HG03135 (cell line): ENCODE data around the gene TAS1R3.

Source experiments
- ATAC-seq: cut with Tn5 transposase; IDR thresholded peaks from one replicate; pipeline ENCODE4 v1.9.1; 2021; ENCODE audit warnings: mild to moderate bottlenecking, moderate library complexity; ENCODE audit not compliant: unreplicated experiment

Gene TAS1R3

GRCh38 chr1:1349256-1350012 lies 18.4 kb downstream of the TAS1R3 start, which contains the start of gene DVL1:
Gene DVL1, minus strand, starts transcription at chr1:1349418. Its CDS starts 353 bp downstream, at chr1:1349065.
- peak; percentile 51 for ATAC-seq

GRCh38 chr1:1351511-1352427 lies 20.7 kb downstream of the TAS1R3 start:
- no peak for ATAC-seq

- ATAC-seq = no peak
Observed at GRCh38 chr1:1352786-1353388, 21.8 kb downstream of the TAS1R3 start.

- no peak for ATAC-seq
Observed at GRCh38 chr1:1353389-1354151, 22.5 kb downstream of the TAS1R3 start.

- no peak for ATAC-seq
Observed at GRCh38 chr1:1354271-1355247, 23.5 kb downstream of the TAS1R3 start.

GRCh38 chr1:1355416-1355815 lies 24.3 kb downstream of the TAS1R3 start:
- no peak for ATAC-seq

GRCh38 chr1:1356166-1356795 lies 25.2 kb downstream of the TAS1R3 start:
- ATAC-seq = no peak

- ATAC-seq = no peak
Observed at GRCh38 chr1:1356796-1357401, 25.8 kb downstream of the TAS1R3 start.

GRCh38 chr1:1357871-1358432 lies 26.9 kb downstream of the TAS1R3 start:
- ATAC-seq = no peak

- ATAC-seq = no peak
Observed at GRCh38 chr1:1358433-1359271, 27.6 kb downstream of the TAS1R3 start, which contains the start of gene MXRA8. Gene MXRA8, minus strand, starts transcription at chr1:1358555. Its CDS starts 51 bp downstream, at chr1:1358504.

GRCh38 chr1:1359308-1359663 lies 28.2 kb downstream of the TAS1R3 start:
- no peak for ATAC-seq

GRCh38 chr1:1359664-1360468 lies 28.8 kb downstream of the TAS1R3 start:
- no peak for ATAC-seq

- ATAC-seq = no peak
Observed at GRCh38 chr1:1360506-1361169, 29.6 kb downstream of the TAS1R3 start.

- no peak for ATAC-seq
Observed at GRCh38 chr1:1361233-1361981, 30.3 kb downstream of the TAS1R3 start.

- ATAC-seq = no peak
Observed at GRCh38 chr1:1361982-1362423, 30.9 kb downstream of the TAS1R3 start.
